ENCODE results near the gene REPIN1. TPM values are rescaled to one million over a fixed set of nuclear protein-coding genes. Genes with fewer than 3 reads are reported as not detected.

Gene REPIN1
- total RNA-seq, 1 experiment from 2014 or later: 113 TPM

- TF ChIP-seq, protein P1, sequence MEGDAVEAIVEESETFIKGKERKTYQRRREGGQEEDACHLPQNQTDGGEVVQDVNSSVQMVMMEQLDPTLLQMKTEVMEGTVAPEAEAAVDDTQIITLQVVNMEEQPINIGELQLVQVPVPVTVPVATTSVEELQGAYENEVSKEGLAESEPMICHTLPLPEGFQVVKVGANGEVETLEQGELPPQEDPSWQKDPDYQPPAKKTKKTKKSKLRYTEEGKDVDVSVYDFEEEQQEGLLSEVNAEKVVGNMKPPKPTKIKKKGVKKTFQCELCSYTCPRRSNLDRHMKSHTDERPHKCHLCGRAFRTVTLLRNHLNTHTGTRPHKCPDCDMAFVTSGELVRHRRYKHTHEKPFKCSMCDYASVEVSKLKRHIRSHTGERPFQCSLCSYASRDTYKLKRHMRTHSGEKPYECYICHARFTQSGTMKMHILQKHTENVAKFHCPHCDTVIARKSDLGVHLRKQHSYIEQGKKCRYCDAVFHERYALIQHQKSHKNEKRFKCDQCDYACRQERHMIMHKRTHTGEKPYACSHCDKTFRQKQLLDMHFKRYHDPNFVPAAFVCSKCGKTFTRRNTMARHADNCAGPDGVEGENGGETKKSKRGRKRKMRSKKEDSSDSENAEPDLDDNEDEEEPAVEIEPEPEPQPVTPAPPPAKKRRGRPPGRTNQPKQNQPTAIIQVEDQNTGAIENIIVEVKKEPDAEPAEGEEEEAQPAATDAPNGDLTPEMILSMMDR (conservative IDR thresholded peaks at IDR 0.05; ENCODE audit: low read depth, low read length): no peak
- no peak for TF ChIP-seq EZH2 (IDR thresholded peaks at IDR 0.05; ENCODE audit: borderline replicate concordance, low read depth, low read length, poor library complexity, severe bottlenecking)
- peaks cover 34% of the 10 kb centered on the region for H3K36me3 ChIP-seq (ENCODE audit: insufficient read depth, low read length, poor library complexity, severe bottlenecking)
- H3K4me3 ChIP-seq (ENCODE audit: low read depth, low read length, poor library complexity, severe bottlenecking): no peak overlapping the region
- intact Hi-C loops (cut with micrococcal nuclease; ENCODE audit: unreplicated experiment): no loop called here
- DNase-seq (ENCODE audit: low spot score): no peak
- H3K9me3 ChIP-seq (ENCODE audit: low read depth, low read length, poor library complexity, severe bottlenecking): no peaks in the 10 kb centered on the region
- H3K27ac ChIP-seq (ENCODE audit: low read depth, low read length, poor library complexity, severe bottlenecking): no peak overlapping the region
- POLR2A ChIA-PET (ENCODE audit: low non-redundant PET): no interaction called here
- peaks cover 4% of the 10 kb centered on the region for H3K4me1 ChIP-seq (ENCODE audit: insufficient read depth, low read length, poor library complexity, severe bottlenecking)
- BruUV-seq (replicated peaks): no TSS peak
- H3K27me3 ChIP-seq (replicated peaks; ENCODE audit: insufficient read depth, low read depth, low read length, poor library complexity): no peaks in the 10 kb centered on the region
- CTCF ChIA-PET: no interaction called here
Measured at GRCh38 chr7:150327308-150327707, 41.3 kb upstream of the REPIN1 start.

GRCh38 chr7:150329331-150330120 is 39.1 kb upstream of the REPIN1 start:
- Histone ChIP-seq H3K4me3 (ENCODE audit: low read depth, low read length, poor library complexity, severe bottlenecking) (no peak overlapping the region), H3K9me3 (ENCODE audit: low read depth, low read length, poor library complexity, severe bottlenecking) (no peaks in the 10 kb centered on the region), H3K27me3 (replicated peaks; ENCODE audit: insufficient read depth, low read depth, low read length, poor library complexity) (no peaks in the 10 kb centered on the region), H3K4me1 (ENCODE audit: insufficient read depth, low read length, poor library complexity, severe bottlenecking) (no peaks in the 10 kb centered on the region), H3K27ac (ENCODE audit: low read depth, low read length, poor library complexity, severe bottlenecking) (no peak overlapping the region), H3K36me3 (ENCODE audit: insufficient read depth, low read length, poor library complexity, severe bottlenecking) (peaks cover 36% of the 10 kb centered on the region)
- DNase-seq (ENCODE audit: low spot score): no peak
- BruUV-seq (replicated peaks): no TSS peak
- TF ChIP-seq, protein P1 (conservative IDR thresholded peaks at IDR 0.05; ENCODE audit: low read depth, low read length): no peak
- no peak for TF ChIP-seq EZH2 (IDR thresholded peaks at IDR 0.05; ENCODE audit: borderline replicate concordance, low read depth, low read length, poor library complexity, severe bottlenecking)
- intact Hi-C loops (cut with micrococcal nuclease; ENCODE audit: unreplicated experiment): no loop called here
- ChIA-PET POLR2A (ENCODE audit: low non-redundant PET) (no interaction called here), CTCF (no interaction called here)

GRCh38 chr7:150330211-150330885 is 38.3 kb upstream of the REPIN1 start:
- POLR2A ChIA-PET (ENCODE audit: low non-redundant PET): no interaction called here
- CTCF ChIA-PET: no interaction called here
- no peak overlapping the region for H3K4me3 ChIP-seq (ENCODE audit: low read depth, low read length, poor library complexity, severe bottlenecking)
- DNase-seq (ENCODE audit: low spot score): no peak
- intact Hi-C loops (cut with micrococcal nuclease; ENCODE audit: unreplicated experiment): no loop called here
- BruUV-seq (replicated peaks): no TSS peak
- H3K27me3 ChIP-seq (replicated peaks; ENCODE audit: insufficient read depth, low read depth, low read length, poor library complexity): no peaks in the 10 kb centered on the region
- no peak overlapping the region for H3K27ac ChIP-seq (ENCODE audit: low read depth, low read length, poor library complexity, severe bottlenecking)
- peaks cover 5% of the 10 kb centered on the region for H3K4me1 ChIP-seq (ENCODE audit: insufficient read depth, low read length, poor library complexity, severe bottlenecking)
- peaks cover 36% of the 10 kb centered on the region for H3K36me3 ChIP-seq (ENCODE audit: insufficient read depth, low read length, poor library complexity, severe bottlenecking)
- TF ChIP-seq, protein P1 (conservative IDR thresholded peaks at IDR 0.05; ENCODE audit: low read depth, low read length): no peak
- TF ChIP-seq EZH2 (IDR thresholded peaks at IDR 0.05; ENCODE audit: borderline replicate concordance, low read depth, low read length, poor library complexity, severe bottlenecking): no peak
- H3K9me3 ChIP-seq (ENCODE audit: low read depth, low read length, poor library complexity, severe bottlenecking): no peaks in the 10 kb centered on the region

Measured in A673 (cell line).